GM12872 (cell line): ENCODE data around the gene VSNL1.

Experiments used
- CTCF ChIP-seq: IDR thresholded peaks from 3 replicates; pipeline ENCODE4 v1.5.1; 2011; ENCODE audit warnings: low read depth, mild to moderate bottlenecking, low read length, moderate library complexity; ENCODE audit not compliant: insufficient read depth

The VSNL1 gene

DNA sequence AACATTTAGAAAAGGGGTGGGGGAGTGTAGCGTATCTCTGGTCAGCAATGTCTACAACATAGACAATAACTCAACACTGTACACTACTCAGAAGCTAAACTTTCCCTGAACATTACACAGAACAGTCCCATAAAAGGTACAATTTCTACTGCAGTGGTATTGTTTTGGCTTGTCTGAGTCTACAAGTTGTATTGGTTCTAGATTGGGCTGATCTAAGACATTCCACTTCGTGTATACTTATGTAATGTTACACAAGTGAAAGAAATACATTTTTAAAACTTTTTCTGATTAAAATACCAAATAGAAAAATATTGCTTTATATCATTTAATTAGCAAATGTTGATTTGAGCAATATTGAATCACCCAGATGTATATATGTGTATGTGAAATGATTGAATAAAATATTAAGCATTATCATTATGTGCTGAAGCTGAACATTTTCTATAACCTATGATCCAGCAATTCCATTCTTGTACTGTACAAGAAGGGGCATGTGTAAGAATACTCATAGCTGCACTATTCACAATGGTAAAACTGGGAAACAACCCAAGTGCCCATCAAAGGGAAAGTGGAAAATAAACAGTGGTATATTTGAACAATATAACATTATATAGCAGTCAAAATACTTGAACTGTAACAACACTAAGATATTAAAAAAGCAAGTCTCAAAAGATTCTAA lies 52.4 kb downstream of the VSNL1 start:
- TF ChIP-seq CTCF = no peak

- no peak for TF ChIP-seq CTCF
These were observed 52.9 kb downstream of the VSNL1 start for GRCh38 chr2:17593445-17593840.

- no peak for TF ChIP-seq CTCF
These were observed 53.5 kb downstream of the VSNL1 start for GRCh38 chr2:17593841-17594491.

DNA sequence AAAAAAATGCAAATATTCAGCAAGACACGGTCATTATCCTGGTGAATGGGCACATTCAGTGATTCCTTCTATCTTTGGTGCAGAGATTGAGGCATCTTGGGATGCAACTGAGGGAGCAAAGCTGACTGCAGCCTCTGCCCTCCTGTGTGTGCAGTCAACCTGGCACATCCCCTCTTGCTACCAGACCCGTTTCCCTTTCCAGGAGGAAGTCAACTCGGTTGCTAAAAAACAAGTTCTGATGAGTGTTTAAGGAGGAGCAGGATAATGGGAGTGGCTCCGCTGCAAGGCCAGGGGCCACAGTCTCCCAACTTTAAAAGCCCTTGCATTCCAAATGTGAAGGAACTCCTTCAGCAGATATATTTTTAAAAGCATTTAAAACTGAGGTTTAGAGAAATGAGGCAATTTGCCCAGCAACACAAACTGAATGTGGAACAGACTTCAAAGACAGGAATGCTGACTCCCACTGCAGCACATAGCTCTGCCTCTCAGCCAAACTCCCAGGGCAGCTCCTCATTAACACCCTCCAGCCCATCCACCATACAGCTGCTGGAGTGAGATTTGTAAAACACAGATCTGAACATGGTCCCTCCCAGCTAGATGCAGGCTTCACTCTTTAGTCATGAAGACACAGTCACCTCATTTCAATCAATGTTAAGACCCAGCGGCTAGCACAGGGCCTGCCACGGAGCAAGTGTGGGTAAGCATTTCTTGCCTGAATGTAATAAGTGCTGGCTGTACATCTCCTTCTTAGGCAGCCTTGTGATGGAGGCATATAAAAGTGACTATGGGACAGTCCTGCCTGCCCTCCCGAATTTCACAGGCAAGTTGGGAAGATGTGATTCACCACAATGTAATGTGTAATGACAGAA lies 54.3 kb downstream of the VSNL1 start:
- TF ChIP-seq CTCF = no peak

DNA sequence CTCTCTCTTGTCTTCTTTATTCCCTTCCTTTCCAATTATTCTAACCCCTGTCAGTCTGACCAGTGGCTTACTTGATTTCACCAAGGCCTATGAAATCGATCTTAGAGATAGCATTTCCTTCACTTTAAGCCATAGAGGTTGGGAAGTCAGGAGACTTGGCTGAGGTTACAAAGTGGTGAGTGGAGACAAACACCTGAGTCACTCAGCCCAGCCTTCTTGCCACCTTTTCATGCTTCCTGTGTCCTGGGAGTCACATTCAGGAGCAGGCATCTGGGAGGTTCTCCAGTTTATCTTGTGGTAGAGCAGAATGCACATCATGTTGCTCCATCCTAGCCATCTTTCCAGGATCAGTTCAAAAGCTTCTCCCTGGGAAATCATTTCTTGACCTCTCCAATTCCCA lies 59.1 kb downstream of the VSNL1 start:
- TF ChIP-seq CTCF = no peak

DNA sequence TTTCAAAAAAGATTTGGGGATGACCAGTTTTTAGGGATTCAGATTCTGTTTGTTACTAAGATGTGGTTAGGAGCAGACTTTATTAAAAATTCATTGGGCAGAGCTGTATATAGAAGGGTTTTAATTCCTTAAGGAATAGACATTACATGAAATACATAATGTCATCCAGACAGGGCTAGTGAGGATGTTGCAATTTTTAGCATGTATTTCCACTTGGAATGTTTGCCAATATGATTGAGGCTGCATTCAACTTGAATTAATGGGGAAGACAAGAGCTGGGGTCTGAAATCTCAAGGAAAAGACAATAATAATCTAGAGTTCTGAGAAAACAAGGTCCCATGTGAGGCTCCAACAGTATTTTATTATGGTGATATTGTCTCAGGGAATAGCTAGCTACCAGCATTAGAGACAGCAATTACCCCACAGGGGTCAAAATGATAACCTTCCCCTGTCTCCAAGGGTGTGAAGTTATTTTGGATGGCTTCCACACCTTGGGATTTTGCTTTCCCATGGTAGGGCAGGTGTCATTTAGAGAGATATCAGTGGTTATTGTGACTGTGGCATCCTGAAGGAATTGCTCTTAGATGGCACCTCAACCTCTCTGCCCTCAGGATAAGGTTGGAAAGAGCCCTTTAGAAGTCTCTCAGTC lies 60.2 kb downstream of the VSNL1 start:
- no peak for TF ChIP-seq CTCF

DNA sequence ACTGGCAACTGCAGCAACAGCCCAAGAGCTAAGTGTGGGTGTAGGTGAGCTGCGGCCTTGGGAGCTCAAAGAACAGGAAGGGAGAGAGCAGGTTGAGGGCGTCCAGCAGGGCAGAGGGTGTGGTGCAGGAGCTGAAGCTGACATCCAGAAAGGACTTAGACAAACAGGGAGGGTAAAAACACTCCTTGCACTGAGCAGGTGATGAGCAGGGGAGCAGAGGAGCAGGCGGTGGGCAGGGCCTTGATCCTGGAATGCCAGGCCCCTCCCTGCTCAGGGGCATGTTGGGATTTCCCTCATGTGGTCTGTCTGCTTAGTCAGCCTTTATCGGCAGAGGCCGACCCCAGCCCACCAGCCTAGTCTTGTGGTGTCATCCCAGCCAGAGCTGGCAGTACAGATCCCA lies 63.6 kb downstream of the VSNL1 start:
- TF ChIP-seq CTCF = no peak
